SK-N-MC (cell line): ENCODE measurements around the gene SLCO1B3.

Experiments used
- EZH2 ChIP-seq: fragments of 200-600 bp; sonication (generic); IDR thresholded peaks from one replicate; pipeline ENCODE4 v1.6.1; 2017; ENCODE audit warnings: antibody characterized with exemption
- POLR2AphosphoS5 ChIP-seq: IDR thresholded peaks from 2 replicates; pipeline ENCODE4 v1.6.1; 2012; ENCODE audit warnings: mild to moderate bottlenecking, low read depth, low read length, borderline replicate concordance

DNA sequence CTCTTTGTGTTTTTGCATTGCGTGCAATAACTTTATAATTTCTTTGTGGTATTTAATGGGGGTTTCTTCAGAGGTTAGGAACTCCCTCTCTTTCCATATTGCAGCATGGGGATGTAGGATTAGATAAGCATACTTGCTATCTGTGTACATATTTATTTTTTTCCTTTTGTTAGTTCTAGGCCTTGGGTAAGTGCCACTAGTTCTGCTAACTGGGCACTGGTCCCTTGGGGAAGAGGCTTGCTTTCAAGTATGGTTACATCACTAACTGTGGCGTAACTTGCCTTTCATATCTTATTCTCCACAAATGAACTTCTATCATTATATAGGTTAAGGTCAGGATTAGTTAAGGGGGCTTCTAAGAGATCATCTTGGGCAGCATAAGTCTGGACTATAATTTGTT is 31.5 kb upstream of the SLCO1B3 start:
- TF ChIP-seq EZH2: no peak
- no peak for TF ChIP-seq POLR2AphosphoS5
